ENCODE data around the gene PRRC2A. TPM values are rescaled to one million over a fixed set of nuclear protein-coding genes. Genes with fewer than 3 reads are reported as not detected.
A peak's percentile ranks its signal among the peaks of the same experiment; 100 is the strongest.

Gene PRRC2A
- total RNA-seq, 1 experiment from 2014 or later = 383 TPM

DNA sequence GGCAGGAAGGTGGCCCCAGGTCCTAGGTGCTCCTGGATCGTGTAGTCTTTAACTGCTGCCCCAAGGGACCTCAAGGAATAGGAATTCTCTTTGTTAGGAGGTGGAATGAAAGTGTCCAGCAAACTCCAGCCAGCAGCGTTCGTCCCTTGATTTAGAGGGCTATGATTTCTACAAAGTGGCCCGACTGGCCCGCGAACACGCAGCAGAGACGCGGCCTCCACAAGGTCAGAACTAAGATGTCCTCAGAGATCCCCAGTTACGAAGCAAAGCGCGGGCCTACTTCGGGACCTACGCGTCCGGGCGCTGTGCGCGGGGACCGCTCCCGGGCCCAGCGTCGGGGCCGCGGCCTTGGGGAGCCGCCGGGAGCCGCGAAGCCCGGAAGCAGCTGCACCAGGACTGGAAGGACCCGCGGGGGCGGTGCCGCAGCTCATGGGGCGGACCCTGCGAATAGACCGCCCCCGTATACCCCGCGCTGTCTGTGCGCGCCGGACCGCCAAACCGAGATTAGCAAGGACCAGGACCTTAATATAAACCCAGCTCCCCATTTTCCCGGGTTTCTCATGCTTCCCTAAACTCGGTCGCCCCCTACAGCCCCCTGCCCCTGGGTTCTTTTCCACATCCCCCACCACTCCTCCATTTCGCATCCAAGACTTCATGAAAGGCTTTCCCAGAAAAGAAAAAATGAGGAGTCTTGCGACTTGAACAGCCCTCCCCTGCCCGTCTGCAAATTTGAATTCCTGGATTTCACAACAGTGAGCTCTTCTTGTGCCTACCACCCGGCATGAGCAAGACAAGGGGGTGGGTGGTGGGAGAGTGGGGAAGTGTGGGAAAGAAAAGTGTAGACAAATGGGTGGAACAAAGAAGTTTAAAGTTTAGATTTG, 40.1 kb downstream of the PRRC2A start, which contains the start of gene C6orf47:
TSS of gene C6orf47 (minus strand) at position 398 of the 881 bp plus-strand sequence. CDS start 831 bp downstream, outside the sequence.
- no CpG with 5 or more reads among the region's 52 CpGs for WGBS (ENCODE audit: extremely low coverage, insufficient read length, low lambda C conversion rate)
- Mint-ChIP-seq H3K4me1 (peaks cover 36 to 43% of the 10 kb centered on the region in 2 experiments), H3K4me3 (peak within 1 kb of the TSS; percentile 87 to 92), H3K9me3 (no peaks in the 10 kb centered on the region), H3K36me3 (ENCODE audit: insufficient read depth in 1 of 3, low read depth in 3 of 3) (peaks cover 23 to 48% (median 42%) of the 10 kb centered on the region in 3 experiments), H3K27ac (peak within 1 kb of the TSS; percentile 85 to 95 (median 94)), H3K27me3 (ENCODE audit: low read depth) (no peaks in the 10 kb centered on the region; the same call in 1 of the 2 replicates)
- Histone ChIP-seq H3K4me1 (ENCODE audit: insufficient read depth, low read length) (no peaks in the 10 kb centered on the region), H3K18ac (ENCODE audit: insufficient read length, low read depth, low read length) (peak within 1 kb of the TSS; percentile 37), H2BK20ac (ENCODE audit: low read depth, low read length, poor library complexity, severe bottlenecking) (no peak within 1 kb of the TSS), H3K4ac (ENCODE audit: low read depth, low read length) (no peak within 1 kb of the TSS), H3K79me2 (ENCODE audit: insufficient read depth, low read length) (peaks cover 4% of the 10 kb centered on the region; the same call in 1 of the 2 replicates), H3K23me2 (ENCODE audit: insufficient read length, low read depth, low read length, poor library complexity, severe bottlenecking) (peaks cover 19% of the 10 kb centered on the region), H3K14ac (ENCODE audit: insufficient read depth, low read length) (peak within 1 kb of the TSS; percentile 90), H3K9me3 (ENCODE audit: control insufficient read depth, low read depth, low read length) (no peaks in the 10 kb centered on the region), H3K4me2 (ENCODE audit: insufficient read depth, insufficient read length, low read length) (peak within 1 kb of the TSS; percentile 73), H3K27ac (ENCODE audit: insufficient read length, low read depth, low read length) (no peak within 1 kb of the TSS), H3K9ac (ENCODE audit: extremely low read depth, insufficient read length, low read length) (peak within 1 kb of the TSS; percentile 91), H3K56ac (ENCODE audit: insufficient read length, low read depth, low read length) (no peak within 1 kb of the TSS), H3T11ph (ENCODE audit: low read length) (no peak within 1 kb of the TSS), H2BK120ac (ENCODE audit: low read depth, low read length, poor library complexity, severe bottlenecking) (no peak within 1 kb of the TSS), H2BK12ac (ENCODE audit: insufficient read length, low read depth, low read length) (no peak within 1 kb of the TSS), H4K91ac (ENCODE audit: insufficient read length, low read depth, low read length) (no peak within 1 kb of the TSS), H3K23ac (ENCODE audit: insufficient read length, low read depth, low read length) (no peak within 1 kb of the TSS), H4K8ac (replicated peaks; ENCODE audit: insufficient read length, low read depth, low read length) (no peak within 1 kb of the TSS), H2BK5ac (ENCODE audit: insufficient read length, low read length) (no peak within 1 kb of the TSS), H4K20me1 (ENCODE audit: control insufficient read depth, insufficient read depth, insufficient read length) (no peaks in the 10 kb centered on the region), H2AFZ (ENCODE audit: low read length) (no peak within 1 kb of the TSS), H2AK5ac (ENCODE audit: insufficient read length, low read length) (no peak within 1 kb of the TSS), H4K5ac (ENCODE audit: insufficient read length, low read depth, low read length) (no peak within 1 kb of the TSS), H2BK15ac (ENCODE audit: low read depth, low read length) (no peak within 1 kb of the TSS), H3K27me3 (ENCODE audit: insufficient read depth, low read length) (no peaks in the 10 kb centered on the region), H3K79me1 (ENCODE audit: insufficient read depth, low read depth, low read length, poor library complexity, severe bottlenecking) (peaks cover 15% of the 10 kb centered on the region)
- peak; percentile 91 for DNase-seq
- TF ChIP-seq, protein P1, sequence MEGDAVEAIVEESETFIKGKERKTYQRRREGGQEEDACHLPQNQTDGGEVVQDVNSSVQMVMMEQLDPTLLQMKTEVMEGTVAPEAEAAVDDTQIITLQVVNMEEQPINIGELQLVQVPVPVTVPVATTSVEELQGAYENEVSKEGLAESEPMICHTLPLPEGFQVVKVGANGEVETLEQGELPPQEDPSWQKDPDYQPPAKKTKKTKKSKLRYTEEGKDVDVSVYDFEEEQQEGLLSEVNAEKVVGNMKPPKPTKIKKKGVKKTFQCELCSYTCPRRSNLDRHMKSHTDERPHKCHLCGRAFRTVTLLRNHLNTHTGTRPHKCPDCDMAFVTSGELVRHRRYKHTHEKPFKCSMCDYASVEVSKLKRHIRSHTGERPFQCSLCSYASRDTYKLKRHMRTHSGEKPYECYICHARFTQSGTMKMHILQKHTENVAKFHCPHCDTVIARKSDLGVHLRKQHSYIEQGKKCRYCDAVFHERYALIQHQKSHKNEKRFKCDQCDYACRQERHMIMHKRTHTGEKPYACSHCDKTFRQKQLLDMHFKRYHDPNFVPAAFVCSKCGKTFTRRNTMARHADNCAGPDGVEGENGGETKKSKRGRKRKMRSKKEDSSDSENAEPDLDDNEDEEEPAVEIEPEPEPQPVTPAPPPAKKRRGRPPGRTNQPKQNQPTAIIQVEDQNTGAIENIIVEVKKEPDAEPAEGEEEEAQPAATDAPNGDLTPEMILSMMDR (conservative IDR thresholded peaks at IDR 0.05) = no peak

All from H9 (cell line).